Amniotic stem cell (primary cell): ENCODE results near the gene LMAN1L.

Experiments used
- DNase-seq: peaks from one replicate; lab custom pipeline; 2025; lab: John Stamatoyannopoulos, UW

The LMAN1L gene

GRCh38 chr15:74794248-74794969 is 18.2 kb upstream of the LMAN1L start:
- DNase-seq = no peak

- no peak for DNase-seq
Observed at GRCh38 chr15:74794970-74795349, 17.7 kb upstream of the LMAN1L start.

GRCh38 chr15:74795966-74796625 is 16.5 kb upstream of the LMAN1L start:
- no peak for DNase-seq

GRCh38 chr15:74798388-74799254 is 14.0 kb upstream of the LMAN1L start:
- no peak for DNase-seq

- DNase-seq = no peak
Observed at GRCh38 chr15:74799255-74799855, 13.3 kb upstream of the LMAN1L start.

- DNase-seq = no peak
Observed at GRCh38 chr15:74799856-74800558, 12.6 kb upstream of the LMAN1L start.

GRCh38 chr15:74800559-74801094 is 12.0 kb upstream of the LMAN1L start:
- no peak for DNase-seq

- no peak for DNase-seq
Observed at GRCh38 chr15:74801311-74801997, 11.2 kb upstream of the LMAN1L start.

GRCh38 chr15:74802290-74802689 is 10.3 kb upstream of the LMAN1L start:
- no peak for DNase-seq

- DNase-seq = no peak
Observed at GRCh38 chr15:74802862-74803447, 9.7 kb upstream of the LMAN1L start.

GRCh38 chr15:74804935-74805334 is 7.7 kb upstream of the LMAN1L start:
- no peak for DNase-seq

- no peak for DNase-seq
Observed at GRCh38 chr15:74807282-74807681, 5.4 kb upstream of the LMAN1L start.

GRCh38 chr15:74808078-74808839 is 4.4 kb upstream of the LMAN1L start:
- DNase-seq = no peak

- no peak for DNase-seq
Observed at GRCh38 chr15:74808840-74809229, 3.8 kb upstream of the LMAN1L start.

- no peak for DNase-seq
Observed at GRCh38 chr15:74809242-74809641, 3.4 kb upstream of the LMAN1L start.

GRCh38 chr15:74809956-74810355 is 2.7 kb upstream of the LMAN1L start:
- no peak for DNase-seq

- no peak for DNase-seq
Observed at GRCh38 chr15:74815121-74815934, 2.7 kb downstream of the LMAN1L start.

GRCh38 chr15:74815961-74816360 is 3.3 kb downstream of the LMAN1L start:
- DNase-seq = no peak
